Left lobe of liver (tissue), 2 donors: ENCODE data around the gene CLDN19. TPM values are rescaled to one million over a fixed set of nuclear protein-coding genes. Genes with fewer than 3 reads are reported as not detected.
"Not testable (repeated sequence)": the region's sequence is repeated elsewhere in the genome, so short reads cannot be mapped to it uniquely, and the experiment has no call there.

Experiments
- ATAC-seq: fragments of 200-7000 bp; cut with Tn5 transposase; one replicate; pipeline ENCODE4 v1.9.1; 2020; ENCODE audit warnings: mild to moderate bottlenecking, moderate library complexity
- DNase-seq: peaks from one replicate; pipeline ENCODE4 v3.0.0-alpha.2; 2020; ENCODE audit warnings: low spot score
- total RNA-seq: library from RNA; stranded (reverse); gene quantifications from one replicate; pipeline ENCODE4 v1.2.1, GENCODE V29; 2021
- donor health status: DM: no; HTN: no; CAD: no; lungs with moderate emphysema.
- donor health status: DM: no; HTN: yes; CAD: no.

The CLDN19 gene
- total RNA-seq, 1 donor from 2014 or later = not detected

GRCh38 chr1:42761567-42761966 is 21.5 kb upstream of the CLDN19 start:
- DNase-seq = no peak
- no peak for ATAC-seq

DNA sequence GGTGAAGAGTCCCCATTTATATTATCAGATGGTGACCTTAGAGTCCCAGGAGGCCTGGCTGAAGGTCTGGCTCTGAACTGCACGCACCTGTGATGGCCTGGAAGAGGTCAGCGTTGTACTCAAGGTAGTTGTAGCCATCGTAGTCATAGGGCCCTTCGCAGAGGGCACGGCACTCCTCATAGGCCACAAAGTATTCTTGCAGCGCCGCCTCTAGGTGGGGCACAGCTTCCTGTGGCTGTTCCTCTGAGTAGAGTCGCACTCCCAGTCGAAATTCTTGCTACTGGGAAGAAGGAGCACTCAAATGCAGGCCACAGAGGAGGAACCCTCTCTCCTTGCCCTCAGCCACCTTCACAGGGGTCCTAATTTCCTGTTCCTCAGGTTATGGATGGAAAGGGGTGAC is 19.1 kb upstream of the CLDN19 start:
- no peak for ATAC-seq
- peak; percentile 32 for DNase-seq

- DNase-seq (no peak), ATAC-seq (no peak)
Observed at GRCh38 chr1:42758641-42759040, 18.6 kb upstream of the CLDN19 start.

DNA sequence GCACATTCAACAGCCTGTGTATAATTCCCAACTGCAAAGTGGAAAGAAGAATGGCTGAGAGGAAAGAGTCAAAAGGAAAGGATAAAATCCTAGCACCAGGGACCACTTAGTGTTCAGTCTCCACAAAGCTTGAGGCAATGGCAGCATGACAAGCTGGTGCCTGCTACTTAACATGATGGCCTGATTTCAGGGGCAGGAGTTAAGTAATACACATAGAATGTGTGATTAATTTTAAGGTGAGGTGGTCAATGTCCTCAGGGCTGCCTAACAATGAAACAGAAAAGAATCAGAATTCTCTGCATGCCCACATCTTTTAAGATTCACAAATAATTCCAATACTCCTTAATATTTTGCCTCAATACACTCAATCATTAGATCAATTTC is 17.8 kb upstream of the CLDN19 start:
- DNase-seq = no peak
- no peak for ATAC-seq

GRCh38 chr1:42756956-42757891 is 17.2 kb upstream of the CLDN19 start:
- DNase-seq = peak; percentile 29
- ATAC-seq = peak; percentile 94

DNA sequence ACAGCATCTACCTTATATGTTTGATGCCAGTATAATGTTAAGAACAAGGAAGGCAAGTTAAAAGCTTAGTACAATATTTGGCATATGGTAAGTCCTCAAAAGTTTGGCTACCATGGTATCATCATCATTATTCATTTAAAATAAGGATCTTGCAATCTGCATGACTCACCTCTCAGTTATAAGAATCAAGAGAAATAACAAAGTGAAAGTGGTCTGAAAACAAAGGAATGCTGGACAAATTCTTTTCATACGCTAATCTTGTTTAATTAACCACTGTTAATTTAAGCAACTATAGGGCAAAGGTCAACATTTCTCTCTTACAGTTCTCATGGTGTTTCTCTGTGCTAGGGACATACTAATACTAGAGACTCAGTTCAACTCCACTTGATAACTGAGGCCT is 13.0 kb upstream of the CLDN19 start:
- ATAC-seq (no peak), DNase-seq (no peak)

- ATAC-seq (no peak), DNase-seq (no peak)
Observed at GRCh38 chr1:42752284-42752683, 12.2 kb upstream of the CLDN19 start.

DNA sequence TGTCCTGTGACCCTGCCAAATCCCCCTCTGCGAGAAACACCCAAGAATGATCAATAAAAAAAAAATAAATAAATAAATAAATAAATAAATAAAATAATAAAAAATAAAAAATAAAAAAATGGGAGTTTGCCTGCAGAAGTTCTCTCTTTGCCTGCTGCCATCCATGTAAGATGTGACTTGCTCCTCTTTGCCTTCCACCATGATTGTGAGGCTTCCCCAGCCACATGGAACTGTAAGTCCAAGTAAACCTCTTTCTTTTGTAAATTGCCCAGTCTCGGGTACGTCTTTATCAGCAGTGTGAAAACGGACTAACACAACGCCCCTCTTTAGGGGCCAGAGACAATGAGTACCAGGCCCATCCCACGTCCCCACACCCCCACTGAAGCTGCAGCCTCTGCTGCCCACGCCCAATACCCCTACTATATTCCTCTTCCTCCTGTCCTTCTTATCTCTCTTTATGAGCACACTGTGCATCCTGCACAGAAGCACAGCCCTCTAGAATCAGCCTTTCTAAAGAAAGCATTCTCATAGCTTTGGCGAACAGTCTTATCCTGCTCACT is 11.6 kb upstream of the CLDN19 start:
- peak; percentile 15 for DNase-seq
- not testable (repeated sequence) for ATAC-seq

GRCh38 chr1:42750041-42750440 is 10.0 kb upstream of the CLDN19 start:
- peak; percentile 28 for DNase-seq

DNA sequence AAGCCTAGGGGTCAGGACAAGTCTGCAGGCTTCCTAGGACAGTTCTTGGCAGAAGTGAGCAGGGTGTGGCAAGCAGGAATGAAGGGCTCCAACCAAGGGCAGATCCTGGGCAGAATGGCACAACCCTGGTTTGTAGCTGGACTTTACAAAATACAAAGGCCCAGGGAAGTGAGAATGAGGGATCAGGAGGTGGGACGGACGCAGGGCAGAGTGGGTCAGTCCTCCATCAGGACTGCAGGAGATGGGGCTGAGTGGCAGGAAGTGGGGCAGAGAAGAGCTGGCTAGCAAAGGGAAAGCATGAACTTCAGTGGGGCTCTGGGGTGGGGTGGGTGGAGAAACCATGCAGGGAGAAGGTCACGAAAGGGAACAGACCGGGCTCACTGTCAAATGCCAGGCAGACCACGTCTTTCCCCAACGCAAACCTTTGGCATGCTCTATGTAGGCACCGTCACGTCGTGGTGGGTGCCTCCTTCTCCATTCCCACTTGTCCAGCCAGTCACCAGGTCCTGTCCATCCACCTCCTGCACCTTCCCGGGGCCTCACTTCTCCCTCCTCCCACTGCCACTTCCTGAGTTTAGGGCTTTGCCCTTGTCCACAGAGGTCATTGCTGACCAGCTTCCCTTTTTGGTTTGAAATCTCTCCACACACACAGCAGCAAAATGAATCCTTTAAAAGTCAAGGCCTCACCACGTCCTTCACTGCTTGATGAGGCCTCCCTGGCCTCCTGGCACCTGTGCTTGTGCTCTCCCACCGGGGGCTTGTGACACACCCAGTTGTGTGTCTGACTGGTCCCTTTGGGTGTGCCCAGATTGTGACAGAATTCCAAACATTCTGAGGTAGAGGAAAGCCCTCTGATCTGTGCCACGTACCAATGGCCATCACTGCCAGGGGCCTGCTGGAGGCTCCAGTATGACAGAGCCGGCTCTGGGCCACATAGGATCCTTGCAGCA is 8.7 kb upstream of the CLDN19 start:
- ATAC-seq (peak; percentile 29), DNase-seq (peak; percentile 42)

More at GRCh38 chr1:42750041-42750440, 10.0 kb upstream of the CLDN19 start:
- no peak for ATAC-seq

GRCh38 chr1:42748021-42748420 is 8.0 kb upstream of the CLDN19 start:
- ATAC-seq (no peak), DNase-seq (peak; percentile 23)

- peak; percentile 74 for ATAC-seq
Observed at GRCh38 chr1:42747125-42747524, 7.1 kb upstream of the CLDN19 start.

DNA sequence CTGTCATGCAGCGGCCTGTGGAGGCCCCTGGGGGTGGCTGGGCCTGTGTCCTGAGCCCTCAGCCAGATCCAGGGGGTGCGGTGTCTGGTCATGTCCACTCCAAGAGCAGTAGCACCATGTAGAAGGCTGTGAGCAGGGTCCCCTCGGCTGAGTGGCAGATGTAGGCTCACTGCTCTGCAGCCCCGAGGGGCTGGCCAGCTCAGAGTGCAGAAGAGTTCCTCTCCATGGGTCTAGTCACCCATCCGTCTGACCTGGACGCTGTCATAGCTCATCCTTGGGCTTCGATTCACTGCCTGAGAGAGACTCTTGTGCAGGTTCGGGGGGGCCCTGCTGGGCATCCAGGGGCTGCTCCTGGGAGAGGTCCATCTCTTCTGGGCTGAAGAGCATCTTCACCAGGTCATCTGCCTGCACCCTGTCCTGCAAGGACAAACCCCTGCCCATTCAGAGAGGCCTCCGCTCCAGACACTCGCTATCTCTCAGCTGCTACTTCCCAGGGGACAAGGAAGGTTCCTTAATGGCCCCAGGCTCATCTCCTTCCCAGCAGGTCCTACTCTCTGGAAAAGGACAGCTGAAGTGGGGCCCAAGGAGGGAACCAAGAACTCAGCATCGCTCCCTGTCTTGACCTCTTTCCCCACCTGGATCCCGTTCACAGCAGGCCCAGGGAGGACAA is 6.5 kb upstream of the CLDN19 start:
- ATAC-seq = no peak
- DNase-seq = peak; percentile 37

More at GRCh38 chr1:42747125-42747524, 7.1 kb upstream of the CLDN19 start:
- DNase-seq = peak; percentile 51

- ATAC-seq (no peak), DNase-seq (no peak)
Observed at GRCh38 chr1:42745851-42746250, 5.8 kb upstream of the CLDN19 start.

DNA sequence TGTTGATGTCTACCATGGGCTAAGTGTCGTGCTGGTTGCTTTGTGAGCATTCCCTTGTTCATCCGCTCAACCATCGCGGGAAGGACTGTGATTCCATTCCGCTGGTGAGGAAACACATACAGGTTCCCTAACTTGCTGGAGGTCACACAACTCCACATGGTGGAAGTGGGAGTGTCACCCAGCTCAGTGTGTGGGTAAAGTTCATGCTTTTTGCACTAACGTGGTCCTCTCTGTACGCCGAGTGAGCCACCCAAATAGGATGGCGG is 4.0 kb upstream of the CLDN19 start:
- no peak for DNase-seq
- no peak for ATAC-seq

DNA sequence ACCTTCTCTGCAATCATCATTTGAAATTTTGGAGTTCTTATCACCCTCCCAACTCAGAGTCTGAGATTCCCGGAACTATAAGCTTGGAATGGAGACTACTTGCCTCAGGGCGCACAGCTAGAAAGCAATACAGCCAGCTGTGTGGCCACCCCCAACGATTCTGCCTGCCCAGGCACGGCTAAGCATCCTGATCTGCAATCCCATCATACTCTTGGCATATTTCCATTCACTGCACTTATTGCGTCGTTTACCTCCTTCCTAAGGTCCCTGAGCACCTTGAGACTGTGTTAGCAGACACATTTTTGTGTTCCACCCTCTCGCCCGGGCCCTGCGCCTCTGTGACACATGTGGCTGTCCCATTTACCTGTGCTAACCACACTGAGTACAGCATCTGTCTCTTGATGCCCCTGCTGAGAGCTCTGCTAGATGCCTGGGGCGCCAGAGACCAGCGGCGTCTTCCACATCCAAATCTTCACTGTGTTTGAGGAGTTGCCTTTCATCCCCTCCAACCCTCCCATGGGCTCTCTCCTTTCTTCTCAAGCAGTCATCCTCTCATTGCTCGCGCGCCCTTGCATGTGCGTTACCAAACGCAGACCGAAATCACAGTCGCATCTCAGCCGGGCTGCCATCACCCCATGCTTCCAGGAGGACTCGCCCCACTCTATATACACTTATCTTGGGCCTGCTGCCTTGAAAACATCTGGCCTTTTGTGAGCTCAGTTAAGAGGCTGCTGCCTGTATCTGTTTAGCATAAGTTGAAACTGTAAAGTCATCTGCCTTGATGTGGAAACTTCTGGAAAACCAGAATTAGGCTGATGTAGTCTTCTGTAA is 3.5 kb upstream of the CLDN19 start:
- ATAC-seq = no peak
- no peak for DNase-seq

- no peak for DNase-seq
- no peak for ATAC-seq
Observed at GRCh38 chr1:42742617-42743316, 2.7 kb upstream of the CLDN19 start.

GRCh38 chr1:42742141-42742540 is 2.1 kb upstream of the CLDN19 start:
- DNase-seq = no peak
- ATAC-seq = no peak

GRCh38 chr1:42741706-42742105 is 1.7 kb upstream of the CLDN19 start:
- no peak for DNase-seq
- no peak for ATAC-seq
